GM23248 (cell line): Measurements from ENCODE around the gene ELMO3. TPM values are rescaled to one million over a fixed set of nuclear protein-coding genes. Genes with fewer than 3 reads are reported as not detected.
A peak's percentile ranks its signal among the peaks of the same experiment; 100 is the strongest.

Experiments
- DNase-seq: peaks from one replicate; pipeline ENCODE4 v3.0.0-alpha.2; 2015
- H2AFZ ChIP-seq: fragments of 200-600 bp; sonication (generic); 2 replicates; pipeline ENCODE4 v1.6.1; 2016; ENCODE audit warnings: antibody characterized with exemption
- H3F3A ChIP-seq: fragments of 200-600 bp; sonication (generic); 2 replicates; pipeline ENCODE4 v1.6.1; 2016; ENCODE audit warnings: mild to moderate bottlenecking, antibody characterized with exemption, mixed run types; ENCODE audit not compliant: insufficient read depth
- H3K27ac ChIP-seq: fragments of 200-600 bp; sonication (generic); 2 replicates; pipeline ENCODE4 v1.5.1; 2016; ENCODE audit warnings: mild to moderate bottlenecking
- H3K27me3 ChIP-seq: fragments of 200-600 bp; sonication (generic); replicated peaks from 2 replicates; pipeline ENCODE4 v1.6.1; 2016; ENCODE audit warnings: mild to moderate bottlenecking; ENCODE audit not compliant: insufficient read depth
- H3K36me3 ChIP-seq: fragments of 200-600 bp; sonication (generic); 2 replicates; pipeline ENCODE4 v1.6.1; 2016; ENCODE audit warnings: low read depth, mild to moderate bottlenecking
- H3K4me1 ChIP-seq: fragments of 200-600 bp; sonication (generic); 2 replicates; pipeline ENCODE4 v1.6.1; 2016; ENCODE audit warnings: mild to moderate bottlenecking; ENCODE audit not compliant: insufficient read depth
- H3K4me2 ChIP-seq: fragments of 200-600 bp; sonication (generic); one replicate; pipeline ENCODE4 v1.6.1; 2016; ENCODE audit warnings: mild to moderate bottlenecking; ENCODE audit not compliant: unreplicated experiment
- H3K4me3 ChIP-seq: fragments of 200-600 bp; sonication (generic); 2 replicates; pipeline ENCODE4 v1.5.1; 2016; ENCODE audit warnings: mild to moderate bottlenecking
- H3K79me2 ChIP-seq: fragments of 200-600 bp; sonication (generic); 2 replicates; pipeline ENCODE4 v1.6.1; 2016; ENCODE audit warnings: mild to moderate bottlenecking; ENCODE audit not compliant: insufficient read depth
- H3K9ac ChIP-seq: fragments of 200-600 bp; sonication (generic); 2 replicates; pipeline ENCODE4 v1.6.1; 2016; ENCODE audit warnings: mild to moderate bottlenecking
- H3K9me2 ChIP-seq: fragments of 200-600 bp; sonication (generic); 2 replicates; pipeline ENCODE4 v1.6.1; 2016; ENCODE audit warnings: mixed run types, mild to moderate bottlenecking, moderate library complexity; ENCODE audit not compliant: insufficient read depth
- H3K9me3 ChIP-seq: fragments of 200-600 bp; sonication (generic); one replicate; pipeline ENCODE4 v1.6.1; 2017; ENCODE audit warnings: low read depth
- H4K20me1 ChIP-seq: fragments of 200-600 bp; sonication (generic); 2 replicates; pipeline ENCODE4 v1.6.0; 2016; ENCODE audit not compliant: insufficient read depth
- EZH2 ChIP-seq: fragments of 200-600 bp; sonication (generic); IDR thresholded peaks from 2 replicates; pipeline ENCODE4 v1.6.1; 2018; ENCODE audit warnings: antibody characterized with exemption, mild to moderate bottlenecking; ENCODE audit not compliant: insufficient read depth, poor library complexity, severe bottlenecking
- EZH2phosphoT487 ChIP-seq: fragments of 200-600 bp; sonication (generic); IDR thresholded peaks from 2 replicates; pipeline ENCODE4 v1.6.1; 2018; ENCODE audit warnings: antibody characterized with exemption, moderate library complexity, mild to moderate bottlenecking, low read depth; ENCODE audit not compliant: insufficient read depth
- WGBS, 2 experiments: methylation state at CpG; one replicate each; pipeline ENCODE4 v1.1.6; 2015 to 2017; ENCODE audit warnings: low lambda C conversion rate in 2 of 2, low coverage in 1 of 2; ENCODE audit errors: missing lambda C conversion rate in 2 of 2; 5-methylcytosine and 5-hydroxymethylcytosine counted together
- in situ Hi-C: fragments of 300-500 bp; cut with MboI; formaldehyde crosslinking; loops from 2 replicates; pipeline ENCODE4 v1.15.0; 2020
- polyA plus RNA-seq: library from polyadenylated mRNA; unstranded; fragments of >200 nt; fragmentation: Nextera tagmentation; extraction: Ambion mirVana; gene quantifications from 2 replicates; pipeline ENCODE4 v1.2.1, GENCODE V29; 2016
- total RNA-seq: library from RNA; depleted of rRNA; stranded (reverse); fragments of >200 nt; shearing (Covaris generic); gene quantifications from 2 replicates; pipeline ENCODE4 v1.2.3, GENCODE V29; 2014

ELMO3 gene
- total and polyA plus RNA-seq, 2 experiments from 2014 or later: 1.5 TPM; not detected in 1

DNA sequence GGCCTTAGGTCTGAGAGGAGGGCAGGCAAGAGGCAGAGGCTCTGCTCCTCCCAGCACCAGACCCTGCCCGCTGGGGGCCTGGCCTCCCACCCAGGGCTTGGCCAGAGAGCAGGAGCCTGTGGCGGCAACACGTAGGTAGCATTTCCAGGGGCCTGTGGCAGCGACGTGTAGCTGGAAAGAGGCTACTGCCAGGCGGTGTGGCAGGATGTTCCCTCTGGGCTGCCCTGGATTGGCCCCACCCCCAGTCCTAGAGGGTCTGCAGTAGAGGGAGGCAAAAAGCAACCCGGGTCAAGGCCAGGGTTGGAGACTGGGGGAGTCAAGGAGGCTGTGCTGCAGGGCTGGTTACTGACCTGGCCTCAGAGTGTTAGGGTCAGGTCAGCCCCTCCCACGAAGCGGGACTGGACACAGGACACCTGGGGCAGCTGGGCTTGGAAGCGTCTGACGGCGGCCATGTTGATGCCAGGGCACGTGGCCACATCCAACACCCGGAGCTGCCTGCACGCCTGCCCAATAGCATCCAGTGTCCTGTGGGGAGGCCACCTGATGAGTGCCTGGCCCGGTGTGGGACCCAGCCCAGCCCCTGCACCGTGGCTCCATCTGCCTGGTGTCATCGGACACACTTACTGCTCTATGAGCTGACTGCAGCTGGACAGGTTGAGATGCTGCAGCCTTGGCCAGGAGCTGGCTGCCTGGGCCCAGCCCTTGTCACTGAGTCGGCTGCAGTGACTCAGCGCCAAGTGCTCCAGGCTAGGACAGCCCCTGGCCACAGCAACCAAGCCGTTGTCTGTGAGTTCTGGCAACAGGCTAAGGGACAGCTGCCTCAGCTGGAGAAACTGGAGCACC, 8.5 kb downstream of the ELMO3 start:
- no peaks in the 10 kb centered on the region for H3K9me3 ChIP-seq
- in situ Hi-C loops: no loop called here
- WGBS, 2 experiments: 75 to 76% methylated on average over 21 of the region's 21 CpGs
- peak; percentile 83 for DNase-seq
- H3K27me3 ChIP-seq: no peaks in the 10 kb centered on the region
- H3K79me2 ChIP-seq: no peaks in the 10 kb centered on the region
- H3K36me3 ChIP-seq: no peaks in the 10 kb centered on the region
- no peaks in the 10 kb centered on the region for H4K20me1 ChIP-seq
- no peak overlapping the region for H3K4me2 ChIP-seq
- H3F3A ChIP-seq: no peaks in the 10 kb centered on the region
- TF ChIP-seq EZH2: no peak
- no peak for TF ChIP-seq EZH2phosphoT487
- H3K4me3 ChIP-seq: no peak overlapping the region
- no peak overlapping the region for H2AFZ ChIP-seq
- H3K4me1 ChIP-seq: peaks cover 12% of the 10 kb centered on the region
- no peak overlapping the region for H3K27ac ChIP-seq
- no peak overlapping the region for H3K9ac ChIP-seq
- no peaks in the 10 kb centered on the region for H3K9me2 ChIP-seq

DNA sequence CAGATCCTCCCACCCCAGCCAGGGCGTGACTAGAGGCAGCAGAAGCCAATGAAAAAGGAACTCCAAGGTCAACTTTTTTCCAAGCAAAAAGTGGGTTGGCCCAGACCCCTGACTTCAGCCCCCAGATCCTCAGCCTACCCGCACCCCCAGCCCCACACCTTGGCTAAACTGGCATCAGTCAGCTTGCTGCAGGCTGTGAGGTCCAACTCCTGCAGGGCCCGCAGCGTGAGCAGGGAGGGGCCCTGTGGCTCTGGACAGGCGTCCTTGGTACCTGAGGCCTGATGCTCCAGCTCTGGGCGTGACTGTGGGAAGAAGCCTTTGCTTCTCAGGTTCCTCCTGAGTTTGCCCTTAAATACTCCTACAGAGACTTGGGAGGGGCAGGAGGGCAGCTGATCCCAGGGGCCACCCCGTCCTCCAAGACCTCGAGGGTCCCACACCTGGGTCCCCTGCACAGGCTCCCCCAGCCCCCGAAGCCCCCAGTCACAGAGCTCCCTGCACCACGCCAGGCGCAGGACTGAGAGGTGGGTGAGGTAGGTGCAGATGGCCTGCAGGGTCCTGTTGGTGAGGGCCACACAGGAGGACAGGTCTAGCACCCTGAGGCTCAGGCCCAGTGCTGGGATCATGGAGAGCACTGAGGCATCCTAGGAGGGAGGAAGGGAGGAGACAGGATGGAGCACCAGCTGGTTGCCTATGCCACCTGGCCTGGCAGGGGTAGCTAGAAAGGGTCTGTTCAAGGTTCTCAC, 9.4 kb downstream of the ELMO3 start:
- no peak for TF ChIP-seq EZH2phosphoT487
- no peak for TF ChIP-seq EZH2
- no peak overlapping the region for H3K4me3 ChIP-seq
- no peak overlapping the region for H3K9ac ChIP-seq
- WGBS, 2 experiments: 95 to 98% methylated on average over 8 to 11 of the region's 11 CpGs
- no peak overlapping the region for H3K27ac ChIP-seq
- no peaks in the 10 kb centered on the region for H3K36me3 ChIP-seq
- no peaks in the 10 kb centered on the region for H4K20me1 ChIP-seq
- no peak for DNase-seq
- in situ Hi-C loops: no loop called here
- peaks cover 12% of the 10 kb centered on the region for H3K4me1 ChIP-seq
- H3K4me2 ChIP-seq: no peak overlapping the region
- no peaks in the 10 kb centered on the region for H3F3A ChIP-seq
- no peaks in the 10 kb centered on the region for H3K9me3 ChIP-seq
- H3K27me3 ChIP-seq: no peaks in the 10 kb centered on the region
- no peaks in the 10 kb centered on the region for H3K9me2 ChIP-seq
- H2AFZ ChIP-seq: no peak overlapping the region
- H3K79me2 ChIP-seq: no peaks in the 10 kb centered on the region

DNA sequence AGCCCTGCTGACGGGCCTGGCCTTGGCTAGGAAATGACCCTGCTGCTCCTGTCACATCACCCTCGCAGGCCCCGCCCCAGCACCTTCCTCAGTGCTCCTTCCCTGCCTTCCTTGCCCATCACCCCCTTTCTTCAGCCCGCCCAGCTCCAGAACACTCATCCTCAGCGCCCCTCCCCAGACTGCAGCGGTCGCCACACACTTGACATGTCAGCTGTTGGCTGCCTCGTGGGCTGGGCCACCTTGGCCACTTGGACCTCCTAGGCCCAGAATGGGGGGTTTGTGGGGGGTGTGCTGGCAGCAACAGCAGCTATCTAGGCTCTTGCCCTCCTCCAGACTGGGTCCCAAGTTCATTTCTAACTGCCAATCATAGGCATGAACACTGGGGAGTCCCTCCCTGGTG, 10.6 kb downstream of the ELMO3 start:
- DNase-seq: no peak
- WGBS, 2 experiments: 89 to 91% methylated on average over 7 to 8 of the region's 8 CpGs

GRCh38 chr16:67210069-67210937, 11.4 kb downstream of the ELMO3 start:
- no peaks in the 10 kb centered on the region for H3K9me3 ChIP-seq
- H4K20me1 ChIP-seq: no peaks in the 10 kb centered on the region
- no peaks in the 10 kb centered on the region for H3F3A ChIP-seq
- H3K4me3 ChIP-seq: no peak overlapping the region
- no peak for TF ChIP-seq EZH2
- no peak for TF ChIP-seq EZH2phosphoT487
- H3K79me2 ChIP-seq: no peaks in the 10 kb centered on the region
- H3K9me2 ChIP-seq: no peaks in the 10 kb centered on the region
- no peak overlapping the region for H3K9ac ChIP-seq
- peaks cover 12% of the 10 kb centered on the region for H3K4me1 ChIP-seq
- H3K27me3 ChIP-seq: no peaks in the 10 kb centered on the region
- no peak overlapping the region for H3K4me2 ChIP-seq
- H3K36me3 ChIP-seq: no peaks in the 10 kb centered on the region
- no peak overlapping the region for H3K27ac ChIP-seq
- in situ Hi-C loops: no loop called here
- no peak for DNase-seq
- WGBS, 2 experiments: 89 to 93% methylated on average over 23 to 25 of the region's 25 CpGs
- H2AFZ ChIP-seq: no peak overlapping the region

More for the DNA sequence above, 10.6 kb downstream of the ELMO3 start:
- H3K4me1 ChIP-seq: peaks cover 12% of the 10 kb centered on the region
- no peaks in the 10 kb centered on the region for H3K79me2 ChIP-seq
- no peak overlapping the region for H3K4me3 ChIP-seq
- H2AFZ ChIP-seq: no peak overlapping the region
- H3K9ac ChIP-seq: no peak overlapping the region
- in situ Hi-C loops: no loop called here
- no peaks in the 10 kb centered on the region for H3F3A ChIP-seq
- no peak overlapping the region for H3K4me2 ChIP-seq
- no peaks in the 10 kb centered on the region for H3K9me2 ChIP-seq
- no peak for TF ChIP-seq EZH2
- TF ChIP-seq EZH2phosphoT487: no peak
- H3K27me3 ChIP-seq: no peaks in the 10 kb centered on the region
- no peaks in the 10 kb centered on the region for H3K9me3 ChIP-seq
- no peaks in the 10 kb centered on the region for H3K36me3 ChIP-seq
- no peak overlapping the region for H3K27ac ChIP-seq
- no peaks in the 10 kb centered on the region for H4K20me1 ChIP-seq
